ENCODE measurements around the gene MAGI1. TPM values are rescaled to one million over a fixed set of nuclear protein-coding genes. Genes with fewer than 3 reads are reported as not detected.
"Not testable (repeated sequence)": the region's sequence is repeated elsewhere in the genome, so short reads cannot be mapped to it uniquely, and the experiment has no call there.

MAGI1 gene
- polyA plus RNA-seq, 1 experiment, result 14.2 TPM

DNA sequence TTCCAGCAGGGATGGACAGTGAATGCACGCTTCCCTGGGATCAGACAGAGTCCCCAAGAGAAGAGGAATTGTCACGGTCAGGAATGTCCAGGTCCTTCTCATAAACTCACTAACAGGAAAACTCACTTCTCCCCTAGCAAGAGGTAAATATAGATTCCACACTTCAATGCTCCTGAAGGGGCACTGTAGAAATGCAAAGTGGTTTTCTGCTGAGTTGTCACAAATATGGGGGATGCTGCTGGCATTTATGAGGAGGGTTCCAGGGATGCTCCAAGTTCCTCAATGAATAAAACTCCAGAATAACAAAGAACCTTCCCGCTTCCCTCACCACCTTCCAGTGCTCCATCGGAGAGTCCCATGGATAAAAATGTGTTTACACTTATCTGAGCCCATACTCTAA, 423.4 kb downstream of the MAGI1 start:
- Histone ChIP-seq H3K9me3 (ENCODE audit: control insufficient read depth, insufficient read depth, low read length) (no peaks in the 10 kb centered on the region), H3K27me3 (ENCODE audit: control insufficient read depth, insufficient read depth, low read length) (no peaks in the 10 kb centered on the region), H3K4me3 (ENCODE audit: low read depth, low read length) (no peak overlapping the region), H3K27ac (ENCODE audit: low read depth, low read length) (no peak overlapping the region)
- ChIA-PET POLR2A (no interaction called here), CTCF (no interaction called here)
- no peak for DNase-seq (ENCODE audit: low read depth, low spot score)
- TF ChIP-seq, protein P1, sequence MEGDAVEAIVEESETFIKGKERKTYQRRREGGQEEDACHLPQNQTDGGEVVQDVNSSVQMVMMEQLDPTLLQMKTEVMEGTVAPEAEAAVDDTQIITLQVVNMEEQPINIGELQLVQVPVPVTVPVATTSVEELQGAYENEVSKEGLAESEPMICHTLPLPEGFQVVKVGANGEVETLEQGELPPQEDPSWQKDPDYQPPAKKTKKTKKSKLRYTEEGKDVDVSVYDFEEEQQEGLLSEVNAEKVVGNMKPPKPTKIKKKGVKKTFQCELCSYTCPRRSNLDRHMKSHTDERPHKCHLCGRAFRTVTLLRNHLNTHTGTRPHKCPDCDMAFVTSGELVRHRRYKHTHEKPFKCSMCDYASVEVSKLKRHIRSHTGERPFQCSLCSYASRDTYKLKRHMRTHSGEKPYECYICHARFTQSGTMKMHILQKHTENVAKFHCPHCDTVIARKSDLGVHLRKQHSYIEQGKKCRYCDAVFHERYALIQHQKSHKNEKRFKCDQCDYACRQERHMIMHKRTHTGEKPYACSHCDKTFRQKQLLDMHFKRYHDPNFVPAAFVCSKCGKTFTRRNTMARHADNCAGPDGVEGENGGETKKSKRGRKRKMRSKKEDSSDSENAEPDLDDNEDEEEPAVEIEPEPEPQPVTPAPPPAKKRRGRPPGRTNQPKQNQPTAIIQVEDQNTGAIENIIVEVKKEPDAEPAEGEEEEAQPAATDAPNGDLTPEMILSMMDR (IDR thresholded peaks at IDR 0.05; ENCODE audit: low read depth, low read length), result no peak

DNA sequence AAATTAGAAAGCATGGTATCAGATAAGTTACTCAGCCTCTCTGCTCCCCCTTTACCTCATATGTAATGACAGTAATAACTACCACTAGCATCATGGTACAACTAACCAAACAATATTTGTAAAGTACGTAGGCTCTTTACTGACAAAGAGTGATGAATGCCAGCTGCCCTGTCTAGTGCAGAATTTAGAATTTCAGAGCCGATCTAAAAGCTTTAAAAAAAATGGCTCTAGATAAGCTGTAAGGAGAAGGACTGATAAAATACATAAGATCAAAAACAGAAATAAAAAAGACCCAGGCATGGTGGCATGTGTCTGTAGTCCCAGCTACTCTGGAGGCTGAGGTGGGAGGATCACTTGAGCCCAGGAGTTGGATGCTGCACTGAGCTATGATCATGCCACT, 424.1 kb downstream of the MAGI1 start:
- no peaks in the 10 kb centered on the region for H3K9me3 ChIP-seq (ENCODE audit: control insufficient read depth, insufficient read depth, low read length)
- no peak overlapping the region for H3K27ac ChIP-seq (ENCODE audit: low read depth, low read length)
- ChIA-PET POLR2A (no interaction called here), CTCF (interaction anchor here (1.2 kb wide), 1 partner anchor 58 kb away, joined by 3 read pairs; no protein-coding TSS in a partner anchor)
- DNase-seq (ENCODE audit: low read depth, low spot score), result no peak
- no peak overlapping the region for H3K4me3 ChIP-seq (ENCODE audit: low read depth, low read length)
- no peaks in the 10 kb centered on the region for H3K27me3 ChIP-seq (ENCODE audit: control insufficient read depth, insufficient read depth, low read length)
- TF ChIP-seq, protein P1 (IDR thresholded peaks at IDR 0.05; ENCODE audit: low read depth, low read length), result no peak

DNA sequence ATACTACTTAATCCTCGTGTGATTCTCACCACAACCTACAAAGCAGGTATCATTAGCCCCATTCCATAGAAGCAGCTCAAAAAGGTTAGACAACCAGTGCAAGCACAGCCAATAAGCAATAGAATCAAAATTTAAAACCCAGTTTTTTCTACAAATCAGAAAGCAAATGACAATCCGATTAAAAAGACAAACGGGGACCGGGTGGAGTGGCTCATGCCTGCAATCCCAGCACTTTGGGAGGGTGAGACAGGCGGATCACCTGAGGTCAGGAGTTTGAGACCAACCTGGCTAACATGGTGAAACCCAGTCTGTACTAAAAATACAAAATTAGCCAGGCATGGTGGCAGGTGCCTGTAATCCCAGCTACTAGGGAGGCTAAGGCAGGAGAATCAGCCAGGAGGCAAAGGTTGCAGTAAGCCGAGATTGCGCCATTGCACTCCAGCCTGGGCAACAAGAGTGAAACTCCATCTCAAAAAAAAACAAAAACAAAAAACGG, 430.7 kb downstream of the MAGI1 start:
- H3K9me3 ChIP-seq (ENCODE audit: control insufficient read depth, insufficient read depth, low read length); DNase-seq (ENCODE audit: low read depth, low spot score); H3K27me3 ChIP-seq (ENCODE audit: control insufficient read depth, insufficient read depth, low read length); POLR2A ChIA-PET; H3K27ac ChIP-seq (ENCODE audit: low read depth, low read length); H3K4me3 ChIP-seq (ENCODE audit: low read depth, low read length); CTCF ChIA-PET: not testable (repeated sequence)

DNA sequence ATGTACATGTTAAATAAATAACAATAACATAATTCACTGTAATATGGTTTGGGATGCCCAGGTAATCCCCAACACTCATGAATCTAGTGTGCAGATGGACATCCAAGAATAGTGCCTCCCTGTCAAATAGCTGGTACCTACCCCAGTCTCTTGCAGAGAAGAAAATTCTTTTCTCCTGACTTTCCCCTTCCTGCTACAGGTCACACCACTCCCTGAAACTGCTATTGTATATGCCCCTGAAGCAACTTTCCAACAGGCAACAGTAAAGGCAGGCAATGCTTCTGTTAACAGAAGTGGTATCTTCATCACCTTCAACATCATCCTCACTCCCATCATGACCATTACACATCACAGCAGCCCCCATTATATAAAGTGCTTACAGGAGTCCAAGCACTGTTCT, 431.6 kb downstream of the MAGI1 start:
- H3K9me3 ChIP-seq (ENCODE audit: control insufficient read depth, insufficient read depth, low read length), result no peaks in the 10 kb centered on the region
- ChIA-PET POLR2A (no interaction called here), CTCF (no interaction called here)
- no peak overlapping the region for H3K27ac ChIP-seq (ENCODE audit: low read depth, low read length)
- H3K4me3 ChIP-seq (ENCODE audit: low read depth, low read length), result no peak overlapping the region
- no peaks in the 10 kb centered on the region for H3K27me3 ChIP-seq (ENCODE audit: control insufficient read depth, insufficient read depth, low read length)
- TF ChIP-seq, protein P1 (IDR thresholded peaks at IDR 0.05; ENCODE audit: low read depth, low read length), result no peak
- DNase-seq (ENCODE audit: low read depth, low spot score), result no peak

DNA sequence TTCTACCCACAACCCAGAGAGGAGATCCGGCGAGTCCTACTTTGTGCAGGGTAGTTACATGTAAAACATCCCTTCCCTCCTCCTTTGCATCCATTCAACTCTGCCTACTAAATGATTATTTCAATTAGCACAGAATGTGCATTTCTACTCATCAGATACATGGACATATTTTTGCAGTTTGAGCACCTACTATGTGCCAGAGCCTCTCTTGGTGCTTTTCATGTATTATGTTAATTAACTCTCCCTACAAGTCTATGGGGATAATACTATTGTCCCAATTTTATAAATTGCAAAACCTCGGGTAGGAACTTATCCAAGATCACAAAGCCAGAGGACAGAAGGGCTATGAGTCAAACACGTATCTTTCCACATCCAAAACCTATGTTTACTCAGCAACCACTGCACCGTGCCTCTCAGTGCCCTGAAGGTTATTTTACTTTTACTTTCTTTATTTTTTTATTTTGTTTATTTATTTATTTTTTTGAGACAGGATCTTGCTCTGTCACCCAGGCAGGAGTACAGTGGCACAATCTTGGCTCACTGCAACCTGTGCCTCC, 432.8 kb downstream of the MAGI1 start:
- no peak for DNase-seq (ENCODE audit: low read depth, low spot score)
- Histone ChIP-seq H3K27me3 (ENCODE audit: control insufficient read depth, insufficient read depth, low read length) (no peaks in the 10 kb centered on the region), H3K4me3 (ENCODE audit: low read depth, low read length) (no peak overlapping the region), H3K27ac (ENCODE audit: low read depth, low read length) (no peak overlapping the region), H3K9me3 (ENCODE audit: control insufficient read depth, insufficient read depth, low read length) (no peaks in the 10 kb centered on the region)
- ChIA-PET POLR2A (no interaction called here), CTCF (no interaction called here)
- TF ChIP-seq, protein P1 (IDR thresholded peaks at IDR 0.05; ENCODE audit: low read depth, low read length), result no peak
